IMR-90 (cell line): ENCODE measurements around the gene GNB4. TPM values are rescaled to one million over a fixed set of nuclear protein-coding genes. Genes with fewer than 3 reads are reported as not detected.

Experiments used
- ATAC-seq: fragments of 200-7000 bp; cut with Tn5 transposase; 2 replicates; pipeline ENCODE4 v1.9.1; 2020; ENCODE audit warnings: low read depth, mild to moderate bottlenecking, moderate library complexity
- BruUV-seq: library from RNA; stranded (reverse); fragments of 400-500 nt; replicated peaks from 2 replicates; lab custom pipeline; 2021; lab: Mats Ljungman, UMichigan
- CTCF ChIA-PET: fragments of 300-600 bp; formaldehyde crosslinking; extraction: SDS; loops from one replicate; lab custom pipeline; 2021; ENCODE audit warnings: antibody characterized with exemption; lab: Yijun Ruan, JAX
- POLR2A ChIA-PET: fragments of 300-600 bp; sonication (Branson Sonifier 250); formaldehyde crosslinking; loops from one replicate; lab custom pipeline; 2022; ENCODE audit warnings: antibody characterized with exemption; ENCODE audit not compliant: unreplicated experiment; lab: Charles Lee
- DNase-seq: peaks from one replicate; pipeline ENCODE4 v3.0.0; 2013
- H2AFZ ChIP-seq: replicated peaks from 2 replicates; pipeline ENCODE3; 2013; ENCODE audit warnings: low read length, mild to moderate bottlenecking; ENCODE audit not compliant: poor library complexity
- H2AK5ac ChIP-seq: 2 replicates; pipeline ENCODE4 v1.6.1; 2013; ENCODE audit warnings: low read depth, low read length, inconsistent platforms
- H2AK9ac ChIP-seq: replicated peaks from 2 replicates; pipeline ENCODE3; 2013; ENCODE audit warnings: mild to moderate bottlenecking, low read depth, low read length, moderate library complexity; ENCODE audit not compliant: poor library complexity
- H2BK120ac ChIP-seq: 2 replicates; pipeline ENCODE4 v1.6.1; 2013; ENCODE audit warnings: low read depth, low read length, inconsistent platforms
- H2BK15ac ChIP-seq: 3 replicates; pipeline ENCODE4 v1.6.1; 2013; ENCODE audit warnings: low read depth, low read length, inconsistent platforms
- H2BK20ac ChIP-seq: 2 replicates; pipeline ENCODE4 v1.6.1; 2013; ENCODE audit warnings: low read depth, mild to moderate bottlenecking, inconsistent platforms, low read length, moderate library complexity
- H2BK5ac ChIP-seq: 2 replicates; pipeline ENCODE4 v1.6.1; 2013; ENCODE audit warnings: mild to moderate bottlenecking, low read depth, low read length, inconsistent platforms; ENCODE audit not compliant: poor library complexity, severe bottlenecking
- H3K14ac ChIP-seq: replicated peaks from 2 replicates; pipeline ENCODE4 v1.6.1; 2013; ENCODE audit warnings: low read depth, low read length, inconsistent platforms
- H3K18ac ChIP-seq: 2 replicates; pipeline ENCODE4 v1.6.1; 2013; ENCODE audit warnings: low read depth, low read length, control low read depth
- H3K23ac ChIP-seq: 2 replicates; pipeline ENCODE4 v1.6.1; 2013; ENCODE audit warnings: low read depth, low read length, inconsistent platforms
- H3K27ac ChIP-seq: 2 replicates; pipeline ENCODE4 v1.5.1; 2013; ENCODE audit warnings: mild to moderate bottlenecking, control low read depth, low read length; ENCODE audit not compliant: insufficient read depth
- H3K27me3 ChIP-seq: 2 replicates; pipeline ENCODE4 v1.6.1; 2013; ENCODE audit warnings: low read length; ENCODE audit not compliant: control insufficient read depth, insufficient read depth
- H3K36me3 ChIP-seq: 2 replicates; pipeline ENCODE4 v1.6.1; 2013; ENCODE audit warnings: low read length, mixed read lengths; ENCODE audit not compliant: control insufficient read depth, insufficient read depth
- H3K4ac ChIP-seq: 2 replicates; pipeline ENCODE4 v1.6.1; 2013; ENCODE audit warnings: low read depth, low read length, inconsistent platforms
- H3K4me1 ChIP-seq: 2 replicates; pipeline ENCODE4 v1.6.1; 2013; ENCODE audit warnings: low read length, mixed read lengths; ENCODE audit not compliant: control insufficient read depth, insufficient read depth
- H3K4me2 ChIP-seq: 2 replicates; pipeline ENCODE4 v1.6.1; 2013; ENCODE audit warnings: low read depth, mild to moderate bottlenecking, control low read depth, low read length, moderate library complexity
- H3K4me3 ChIP-seq: 2 replicates; pipeline ENCODE4 v1.5.1; 2013; ENCODE audit warnings: low read depth, mild to moderate bottlenecking, control low read depth, low read length, moderate library complexity; ENCODE audit not compliant: insufficient read depth
- H3K56ac ChIP-seq: 2 replicates; pipeline ENCODE4 v1.6.1; 2013; ENCODE audit warnings: low read length, inconsistent platforms; ENCODE audit not compliant: insufficient read depth; ENCODE audit errors: extremely low read depth
- H3K79me1 ChIP-seq, 2 experiments: 2 replicates each; pipeline ENCODE4 v1.6.1; 2013; ENCODE audit warnings: low read length in 2 of 2, inconsistent platforms in 1 of 2, low read depth in 1 of 2
- H3K9ac ChIP-seq: 2 replicates; pipeline ENCODE4 v1.6.1; 2013; ENCODE audit warnings: low read depth, low read length, control low read depth
- H3K9me1 ChIP-seq: 2 replicates; pipeline ENCODE4 v1.6.1; 2013; ENCODE audit warnings: low read length, inconsistent platforms; ENCODE audit not compliant: insufficient read depth
- H3K9me3 ChIP-seq: 2 replicates; pipeline ENCODE4 v1.6.1; 2013; ENCODE audit warnings: low read length; ENCODE audit not compliant: control insufficient read depth, insufficient read depth
- H4K20me1 ChIP-seq: 2 replicates; pipeline ENCODE4 v1.6.1; 2013; ENCODE audit warnings: low read length, inconsistent platforms; ENCODE audit not compliant: insufficient read depth
- H4K5ac ChIP-seq: 2 replicates; pipeline ENCODE4 v1.6.1; 2013; ENCODE audit warnings: mild to moderate bottlenecking, low read depth, low read length, control low read depth
- H4K8ac ChIP-seq, 2 experiments: 2 replicates each; pipeline ENCODE4 v1.6.1; 2013; ENCODE audit warnings: low read depth in 2 of 2, low read length in 2 of 2, control low read depth in 1 of 2, inconsistent platforms in 1 of 2
- H4K91ac ChIP-seq: 2 replicates; pipeline ENCODE4 v1.6.1; 2013; ENCODE audit warnings: low read depth, low read length, inconsistent platforms; ENCODE audit not compliant: insufficient read depth
- BHLHE40 ChIP-seq: fragments of 150-350 bp; IDR thresholded peaks from 2 replicates; pipeline ENCODE4 v1.6.1; 2016; ENCODE audit warnings: mild to moderate bottlenecking, low read depth, low read length
- CEBPB ChIP-seq: IDR thresholded peaks from 2 replicates; pipeline ENCODE4 v1.6.1; 2012; ENCODE audit warnings: low read depth, low read length, improper control_type of control experiment
- CHD1 ChIP-seq: IDR thresholded peaks from 2 replicates; pipeline ENCODE4 v1.6.1; 2012; ENCODE audit warnings: low read depth, low read length, improper control_type of control experiment
- CTCF ChIP-seq: conservative IDR thresholded peaks from 2 replicates; pipeline ENCODE4 v1.5.1; 2012; ENCODE audit warnings: mild to moderate bottlenecking, low read depth, low read length, improper control_type of control experiment
- ELK1 ChIP-seq: fragments of 150-350 bp; IDR thresholded peaks from 2 replicates; pipeline ENCODE4 v1.6.1; 2016; ENCODE audit warnings: low read depth, mild to moderate bottlenecking, low read length, moderate library complexity, borderline replicate concordance
- FOS ChIP-seq: fragments of 150-350 bp; IDR thresholded peaks from 2 replicates; pipeline ENCODE4 v1.6.1; 2016; ENCODE audit warnings: low read depth, low read length
- MAFK ChIP-seq: IDR thresholded peaks from 2 replicates; pipeline ENCODE4 v1.6.1; 2012; ENCODE audit warnings: low read depth, low read length, improper control_type of control experiment
- MAZ ChIP-seq: IDR thresholded peaks from 2 replicates; pipeline ENCODE4 v1.6.1; 2012; ENCODE audit warnings: low read depth, mild to moderate bottlenecking, low read length, improper control_type of control experiment, moderate library complexity, borderline replicate concordance
- MXI1 ChIP-seq: IDR thresholded peaks from 2 replicates; pipeline ENCODE4 v1.6.1; 2012; ENCODE audit warnings: low read depth, mild to moderate bottlenecking, low read length, moderate library complexity, borderline replicate concordance
- NFE2L2 ChIP-seq: fragments of 150-350 bp; IDR thresholded peaks from 2 replicates; pipeline ENCODE4 v1.6.1; 2016; ENCODE audit warnings: low read depth, mild to moderate bottlenecking, low read length
- POLR2A ChIP-seq: IDR thresholded peaks from 2 replicates; pipeline ENCODE4 v1.6.1; 2012; ENCODE audit warnings: mild to moderate bottlenecking, low read depth, low read length
- RAD21 ChIP-seq: IDR thresholded peaks from 2 replicates; pipeline ENCODE4 v1.6.1; 2012; ENCODE audit warnings: low read length, improper control_type of control experiment
- RCOR1 ChIP-seq: IDR thresholded peaks from 2 replicates; pipeline ENCODE4 v1.6.1; 2012; ENCODE audit warnings: mild to moderate bottlenecking, low read length, improper control_type of control experiment; ENCODE audit not compliant: insufficient replicate concordance
- RFX5 ChIP-seq: IDR thresholded peaks from 2 replicates; pipeline ENCODE4 v1.8.0; 2012; ENCODE audit warnings: low read depth, mild to moderate bottlenecking, low read length, moderate library complexity
- SMC3 ChIP-seq: fragments of 150-350 bp; IDR thresholded peaks from 2 replicates; pipeline ENCODE4 v1.6.1; 2016; ENCODE audit warnings: low read depth, mild to moderate bottlenecking, antibody characterized with exemption, low read length, moderate library complexity
- USF2 ChIP-seq: fragments of 150-350 bp; IDR thresholded peaks from 2 replicates; pipeline ENCODE4 v1.6.1; 2017; ENCODE audit warnings: mild to moderate bottlenecking, antibody characterized with exemption, low read length, low read depth
- dilution Hi-C: fragments of 300-500 bp; cut with HindIII; formaldehyde crosslinking; loops from one replicate; pipeline ENCODE4 v1.14.3; 2018; ENCODE audit warnings: low sequenced_read_pairs; ENCODE audit not compliant: unreplicated experiment
- in situ Hi-C: fragments of 300-500 bp; cut with MboI; formaldehyde crosslinking; loops from 3 replicates; pipeline ENCODE4 v1.14.3; 2019; ENCODE audit warnings: low sequenced_read_pairs, inconsistent platforms, mixed read lengths
- intact Hi-C: fragments of 100-400 bp; cut with micrococcal nuclease; formaldehyde crosslinking; loops from 2 replicates; pipeline ENCODE4 v1.10.0; 2022
- polyA plus RNA-seq, 3 experiments: library from polyadenylated mRNA; depleted of rRNA; stranded (reverse); fragments of >200 nt; gene quantifications; 2 replicates each; pipeline ENCODE4 v1.2.3, GENCODE V29; 2012; ENCODE audit warnings: low replicate concordance in 1 of 3
- total RNA-seq: library from RNA; depleted of rRNA; stranded (reverse); fragments of >200 nt; gene quantifications from 2 replicates; pipeline ENCODE4 v1.2.3, GENCODE V29; 2012

GNB4 gene
- total and polyA plus RNA-seq, 2 of the 4 experiments (the other 2 are of a cell fraction) = 22.1 to 112 TPM

- no peaks in the 10 kb centered on the region for H4K20me1 ChIP-seq
- no peak overlapping the region for H3K4ac ChIP-seq
- POLR2A ChIA-PET = no interaction called here
- peaks cover 14 to 18% of the 10 kb centered on the region in 2 experiments; a peak in 3 of 4 replicates for H3K79me1 ChIP-seq
- H2AK5ac ChIP-seq = no peak overlapping the region
- CTCF ChIA-PET = no interaction called here
- peaks cover 27% of the 10 kb centered on the region for H3K36me3 ChIP-seq
- H3K27me3 ChIP-seq = no peaks in the 10 kb centered on the region
- DNase-seq = no peak
- H3K18ac ChIP-seq = no peak overlapping the region
- H3K9me3 ChIP-seq = no peaks in the 10 kb centered on the region
- H3K9ac ChIP-seq = no peak overlapping the region
- in situ Hi-C loops (no loop called here), intact Hi-C loops (no loop called here), dilution Hi-C loops (no loop called here)
- H2BK20ac ChIP-seq = no peak overlapping the region
- H4K5ac ChIP-seq = no peak overlapping the region
- H4K91ac ChIP-seq = no peak overlapping the region
- no peaks in the 10 kb centered on the region for H3K9me1 ChIP-seq
- H2BK15ac ChIP-seq = no peak overlapping the region
- H2AK9ac ChIP-seq = no peak overlapping the region
- no peak overlapping the region for H3K4me3 ChIP-seq
- BruUV-seq = no TSS peak
- TF ChIP-seq USF2 (no peak), RCOR1 (no peak), NFE2L2 (no peak), CEBPB (no peak), SMC3 (no peak), RFX5 (no peak), MXI1 (no peak), POLR2A (no peak), MAFK (no peak), ELK1 (no peak), CHD1 (no peak), BHLHE40 (no peak), CTCF (no peak), FOS (no peak), MAZ (no peak), RAD21 (no peak)
- no peak overlapping the region for H3K4me2 ChIP-seq
- H3K4me1 ChIP-seq = no peaks in the 10 kb centered on the region; the same call in 1 of the 2 replicates
- H3K23ac ChIP-seq = no peak overlapping the region
- no peak for ATAC-seq
- no peak overlapping the region for H2BK120ac ChIP-seq
- no peak overlapping the region for H3K14ac ChIP-seq
- no peak overlapping the region for H3K56ac ChIP-seq
- no peak overlapping the region for H3K27ac ChIP-seq
- no peak overlapping the region for H2AFZ ChIP-seq
- H2BK5ac ChIP-seq = no peak overlapping the region
- no peak overlapping the region for H4K8ac ChIP-seq
Observed at GRCh38 chr3:179410999-179411398, 40.3 kb downstream of the GNB4 start.
